HG02981 (cell line): ENCODE measurements around the gene ZP1.

Experiments used
- ATAC-seq: cut with Tn5 transposase; IDR thresholded peaks from one replicate; pipeline ENCODE4 v1.9.1; 2021; ENCODE audit warnings: mild to moderate bottlenecking, moderate library complexity; ENCODE audit not compliant: unreplicated experiment

The ZP1 gene

GRCh38 chr11:60858731-60859464 lies 8.4 kb upstream of the ZP1 start:
- no peak for ATAC-seq

GRCh38 chr11:60859616-60860250 lies 7.6 kb upstream of the ZP1 start:
- ATAC-seq, result no peak

- ATAC-seq, result no peak
Observed at GRCh38 chr11:60860943-60861342, 6.4 kb upstream of the ZP1 start.

- no peak for ATAC-seq
Observed at GRCh38 chr11:60862171-60862570, 5.2 kb upstream of the ZP1 start.

- ATAC-seq, result no peak
Observed at GRCh38 chr11:60863550-60864521, 3.5 kb upstream of the ZP1 start.

GRCh38 chr11:60864856-60865513 lies 2.4 kb upstream of the ZP1 start:
- ATAC-seq, result no peak

GRCh38 chr11:60867871-60868681 lies 734 bp downstream of the ZP1 start:
- no peak for ATAC-seq

- ATAC-seq, result no peak
Observed at GRCh38 chr11:60868682-60869450, 1.5 kb downstream of the ZP1 start.

- ATAC-seq, result no peak
Observed at GRCh38 chr11:60869451-60869825, 2.1 kb downstream of the ZP1 start.

GRCh38 chr11:60870276-60870675 lies 2.9 kb downstream of the ZP1 start:
- no peak for ATAC-seq

- no peak for ATAC-seq
Observed at GRCh38 chr11:60870733-60871377, 3.5 kb downstream of the ZP1 start.

- no peak for ATAC-seq
Observed at GRCh38 chr11:60871378-60872061, 4.2 kb downstream of the ZP1 start.

GRCh38 chr11:60872124-60872960 lies 5.0 kb downstream of the ZP1 start:
- no peak for ATAC-seq

- ATAC-seq, result no peak
Observed at GRCh38 chr11:60872961-60873524, 5.7 kb downstream of the ZP1 start.

GRCh38 chr11:60873533-60873932 lies 6.2 kb downstream of the ZP1 start:
- ATAC-seq, result no peak

GRCh38 chr11:60874421-60875365 lies 7.4 kb downstream of the ZP1 start:
- no peak for ATAC-seq
